ENCODE measurements around the gene B3GAT1.
"Not testable (repeated sequence)": the region's sequence is repeated elsewhere in the genome, so short reads cannot be mapped to it uniquely, and the experiment has no call there.

Gene B3GAT1

GRCh38 chr11:134358856-134359490 is 53.1 kb downstream of the B3GAT1 start:
- no peak for DNase-seq

- no peak for DNase-seq
Observed at GRCh38 chr11:134358165-134358855, 53.7 kb downstream of the B3GAT1 start.

- no peak for DNase-seq
Observed at GRCh38 chr11:134357545-134357839, 54.5 kb downstream of the B3GAT1 start.

GRCh38 chr11:134356656-134357544 is 55.1 kb downstream of the B3GAT1 start:
- DNase-seq, result no peak

- DNase-seq, result no peak
Observed at GRCh38 chr11:134355656-134356055, 56.4 kb downstream of the B3GAT1 start.

- DNase-seq, result no peak
Observed at GRCh38 chr11:134355136-134355535, 56.9 kb downstream of the B3GAT1 start.

- DNase-seq, result no peak
Observed at GRCh38 chr11:134352111-134352510, 59.9 kb downstream of the B3GAT1 start.

GRCh38 chr11:134350381-134350780 is 61.7 kb downstream of the B3GAT1 start:
- DNase-seq, result no peak

- DNase-seq, result no peak
Observed at GRCh38 chr11:134349802-134350355, 62.2 kb downstream of the B3GAT1 start.

- no peak for DNase-seq
Observed at GRCh38 chr11:134349109-134349801, 62.8 kb downstream of the B3GAT1 start.

- no peak for DNase-seq
Observed at GRCh38 chr11:134347441-134347840, 64.6 kb downstream of the B3GAT1 start.

- DNase-seq, result no peak
Observed at GRCh38 chr11:134346976-134347350, 65.1 kb downstream of the B3GAT1 start.

GRCh38 chr11:134346101-134346975 is 65.7 kb downstream of the B3GAT1 start:
- no peak for DNase-seq

- DNase-seq, result no peak
Observed at GRCh38 chr11:134345237-134345550, 66.8 kb downstream of the B3GAT1 start.

- not testable (repeated sequence) for DNase-seq
Observed at GRCh38 chr11:134344497-134345236, 67.4 kb downstream of the B3GAT1 start.

- no peak for DNase-seq
Observed at GRCh38 chr11:134343646-134344045, 68.4 kb downstream of the B3GAT1 start.

GRCh38 chr11:134342572-134343340 is 69.3 kb downstream of the B3GAT1 start:
- no peak for DNase-seq

- no peak for DNase-seq
Observed at GRCh38 chr11:134341805-134342571, 70.1 kb downstream of the B3GAT1 start.
